Vagina (tissue), 2 donors: Measurements from ENCODE around the gene CALD1.

Source experiments
- CTCF ChIP-seq, 3 experiments: fragments of 450-650 bp in 2 of 3; fragments of 200-600 bp in 1 of 3; sonication (generic) in 1 of 3; IDR thresholded peaks; one replicate each; pipeline ENCODE4 v1.5.1; 2017 to 2019; ENCODE audit warnings: antibody characterized with exemption in 3 of 3, mild to moderate bottlenecking in 2 of 3, moderate library complexity in 2 of 3
- POLR2A ChIP-seq, 2 donors: fragments of 450-650 bp; IDR thresholded peaks; one replicate each; pipeline ENCODE4 v1.6.1; 2017; ENCODE audit warnings: antibody characterized with exemption in 2 of 2, mild to moderate bottlenecking in 2 of 2, moderate library complexity in 2 of 2

- TF ChIP-seq CTCF (IDR thresholded peaks at IDR 0.05) (no peak), POLR2A (IDR thresholded peaks at IDR 0.05) (no peak)
Observed at GRCh38 chr7:134941185-134941900, 161.9 kb downstream of the CALD1 start.
